ENCODE measurements around the gene RASA2.
"Not testable (repeated sequence)": the region's sequence is repeated elsewhere in the genome, so short reads cannot be mapped to it uniquely, and the experiment has no call there.

The RASA2 gene

DNA sequence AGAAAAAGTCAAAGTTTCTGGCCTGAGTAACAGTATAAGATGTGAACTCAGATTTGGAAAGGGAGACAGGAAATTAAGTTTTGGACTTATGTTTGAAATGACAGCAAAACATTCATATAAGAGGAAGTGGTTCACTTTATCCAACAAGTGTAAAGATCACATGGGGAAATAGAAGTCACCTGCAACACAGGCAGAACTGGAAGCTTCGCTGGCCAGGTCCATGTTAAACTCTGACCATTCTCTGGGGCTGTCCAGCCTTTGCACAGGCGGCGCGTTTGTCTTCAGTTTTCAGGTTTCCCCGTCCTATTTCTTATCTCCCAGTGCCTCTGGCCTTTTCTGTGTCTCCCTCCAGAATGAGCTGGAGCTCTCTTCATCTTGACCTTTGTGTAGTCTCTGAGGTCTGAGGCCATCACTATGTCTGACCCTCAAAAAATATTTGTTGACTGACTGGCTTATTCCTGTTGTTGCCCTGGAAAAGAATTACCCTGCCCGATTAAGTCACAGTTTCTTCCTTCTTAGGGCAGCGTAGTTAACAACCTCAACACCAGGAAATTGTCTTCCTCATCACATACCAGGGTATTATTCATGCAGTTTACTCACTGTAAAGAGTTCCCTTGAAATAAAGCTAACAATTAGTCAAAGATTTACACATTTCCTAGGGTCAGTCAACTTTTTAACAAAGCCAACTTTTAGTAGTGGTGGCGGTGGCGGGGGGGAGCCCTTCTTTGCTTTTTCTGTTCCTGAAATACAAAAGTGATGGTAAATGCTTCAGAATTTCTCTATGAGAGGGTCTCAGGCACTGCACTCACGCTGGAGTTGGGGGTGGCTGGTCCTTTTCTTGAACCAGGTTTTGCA, 959 bp upstream of the RASA2 start:
- H3K9me3 ChIP-seq (ENCODE audit: insufficient read depth, low read depth, low read length) = no peaks in the 10 kb centered on the region
- no peaks in the 10 kb centered on the region for H3K27me3 ChIP-seq (ENCODE audit: insufficient read depth, low read length)
- no peaks in the 10 kb centered on the region for H3K36me3 ChIP-seq (ENCODE audit: insufficient read depth, low read depth, low read length)
- H3K4me1 ChIP-seq (ENCODE audit: insufficient read depth, low read length) = peaks cover 24% of the 10 kb centered on the region
- H3K4me3 ChIP-seq (ENCODE audit: low read length) = peak overlapping the region; percentile 75
- peak overlapping the region; percentile 30 for H3K27ac ChIP-seq (ENCODE audit: low read length)
- peak overlapping the region; percentile 75; the same call in 1 of the 2 replicates for H3K9ac ChIP-seq (ENCODE audit: low read depth, low read length)

- Histone ChIP-seq H3K36me3 (ENCODE audit: insufficient read depth, low read depth, low read length) (no peaks in the 10 kb centered on the region), H3K4me3 (ENCODE audit: low read length) (peak overlapping the region; percentile 75), H3K4me1 (ENCODE audit: insufficient read depth, low read length) (peaks cover 24% of the 10 kb centered on the region), H3K9ac (ENCODE audit: low read depth, low read length) (peak overlapping the region; percentile 75; the same call in 1 of the 2 replicates), H3K27ac (ENCODE audit: low read length) (peak overlapping the region; percentile 30), H3K9me3 (ENCODE audit: insufficient read depth, low read depth, low read length) (no peaks in the 10 kb centered on the region), H3K27me3 (ENCODE audit: insufficient read depth, low read length) (no peaks in the 10 kb centered on the region)
Observed at GRCh38 chr3:141486496-141486745, 406 bp upstream of the RASA2 start.

DNA sequence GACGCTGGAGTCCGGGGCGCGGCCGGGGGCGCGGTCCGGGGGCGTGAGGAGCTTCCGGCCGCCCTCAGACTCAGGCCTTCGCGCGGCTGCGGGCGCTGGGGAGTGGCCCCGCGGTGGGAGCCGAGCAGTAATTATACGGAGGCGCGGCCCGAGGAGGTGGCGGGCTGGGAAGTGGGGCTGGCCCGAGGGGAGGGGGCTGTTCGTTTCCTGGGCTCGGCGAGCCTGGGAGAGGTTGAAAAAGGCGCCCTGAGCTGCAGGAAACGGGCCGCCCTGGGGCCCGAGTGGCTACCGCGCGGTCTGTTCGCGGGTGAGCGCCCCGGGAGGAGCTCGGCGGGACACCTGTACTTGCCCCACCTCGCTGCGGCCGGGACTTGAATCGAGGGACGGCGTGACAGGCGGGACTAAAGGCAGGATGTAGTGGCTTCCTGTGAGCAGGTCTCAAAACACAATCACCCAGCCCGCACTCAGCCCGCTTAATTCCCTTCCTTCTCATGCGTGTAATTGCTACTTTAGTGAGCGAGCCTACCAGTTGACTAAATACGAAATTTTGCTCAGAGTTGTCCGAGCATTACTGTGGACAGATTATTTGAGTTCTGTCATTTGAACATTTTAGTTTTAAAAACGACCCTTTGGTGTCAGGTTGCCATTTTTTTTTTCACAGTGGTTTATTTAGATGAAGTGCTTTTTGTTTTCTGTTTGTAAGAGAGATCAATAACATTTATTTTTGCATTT, 860 bp downstream of the RASA2 start:
- peak overlapping the region; percentile 93 for H3K4me3 ChIP-seq (ENCODE audit: low read length)
- H3K27ac ChIP-seq (ENCODE audit: low read length) = no peak overlapping the region
- no peaks in the 10 kb centered on the region for H3K9me3 ChIP-seq (ENCODE audit: insufficient read depth, low read depth, low read length)
- H3K9ac ChIP-seq (ENCODE audit: low read depth, low read length) = peak overlapping the region; percentile 82; the same call in 1 of the 2 replicates
- no peaks in the 10 kb centered on the region for H3K27me3 ChIP-seq (ENCODE audit: insufficient read depth, low read length)
- H3K4me1 ChIP-seq (ENCODE audit: insufficient read depth, low read length) = peaks cover 24% of the 10 kb centered on the region
- no peaks in the 10 kb centered on the region for H3K36me3 ChIP-seq (ENCODE audit: insufficient read depth, low read depth, low read length)

DNA sequence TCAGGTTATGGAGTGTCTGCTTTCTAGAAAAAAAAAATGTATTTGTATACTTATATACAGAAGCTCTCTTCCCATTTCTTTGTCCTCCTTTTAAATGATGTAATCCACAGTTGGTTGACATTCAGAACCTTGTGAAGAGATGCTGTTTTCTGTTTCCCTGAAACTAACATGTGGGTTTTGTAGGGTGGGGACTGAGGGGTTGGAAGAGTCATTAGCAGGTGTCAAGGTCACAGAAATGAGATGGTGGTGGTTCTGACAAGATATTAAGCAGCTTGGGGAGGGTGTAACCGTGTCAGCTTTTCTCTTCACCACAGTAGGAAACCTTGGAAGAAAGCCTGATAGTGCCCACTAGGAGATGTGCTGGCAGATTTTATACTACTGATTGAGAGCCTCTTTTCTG, 2.4 kb downstream of the RASA2 start:
- H3K27me3 ChIP-seq (ENCODE audit: insufficient read depth, low read length) = no peaks in the 10 kb centered on the region
- no peak overlapping the region for H3K9ac ChIP-seq (ENCODE audit: low read depth, low read length)
- peaks cover 24% of the 10 kb centered on the region for H3K4me1 ChIP-seq (ENCODE audit: insufficient read depth, low read length)
- H3K27ac ChIP-seq (ENCODE audit: low read length) = no peak overlapping the region
- H3K9me3 ChIP-seq (ENCODE audit: insufficient read depth, low read depth, low read length) = no peaks in the 10 kb centered on the region
- H3K36me3 ChIP-seq (ENCODE audit: insufficient read depth, low read depth, low read length) = no peaks in the 10 kb centered on the region
- H3K4me3 ChIP-seq (ENCODE audit: low read length) = no peak overlapping the region

DNA sequence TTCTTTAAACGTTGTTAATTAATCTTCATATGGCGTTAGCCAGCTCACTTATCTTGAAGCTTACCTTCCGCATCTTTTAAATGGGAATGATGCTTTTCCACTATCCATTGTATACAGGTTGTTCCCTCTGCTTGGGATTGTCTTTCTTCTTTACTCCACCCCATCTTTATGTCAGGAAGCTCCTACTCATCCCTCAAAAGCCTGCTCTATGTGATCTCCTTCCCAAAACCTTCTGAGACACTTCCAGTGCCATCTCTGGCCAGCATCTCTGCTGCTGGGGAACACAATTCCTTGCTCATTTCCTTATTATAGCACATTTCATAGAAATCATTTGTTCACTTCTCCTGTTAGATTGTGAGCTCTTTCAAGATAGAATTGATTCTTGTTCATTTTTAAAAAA, 4.3 kb downstream of the RASA2 start:
- Histone ChIP-seq H3K27ac (ENCODE audit: low read length) (no peak overlapping the region), H3K27me3 (ENCODE audit: insufficient read depth, low read length) (no peaks in the 10 kb centered on the region), H3K9ac (ENCODE audit: low read depth, low read length) (no peak overlapping the region), H3K36me3 (ENCODE audit: insufficient read depth, low read depth, low read length) (no peaks in the 10 kb centered on the region), H3K9me3 (ENCODE audit: insufficient read depth, low read depth, low read length) (no peaks in the 10 kb centered on the region), H3K4me1 (ENCODE audit: insufficient read depth, low read length) (peaks cover 16% of the 10 kb centered on the region), H3K4me3 (ENCODE audit: low read length) (no peak overlapping the region)

GRCh38 chr3:141491929-141492328, 5.1 kb downstream of the RASA2 start:
- Histone ChIP-seq H3K27ac (ENCODE audit: low read length) (no peak overlapping the region), H3K27me3 (ENCODE audit: insufficient read depth, low read length) (no peaks in the 10 kb centered on the region), H3K9me3 (ENCODE audit: insufficient read depth, low read depth, low read length) (no peaks in the 10 kb centered on the region), H3K36me3 (ENCODE audit: insufficient read depth, low read depth, low read length) (no peaks in the 10 kb centered on the region), H3K9ac (ENCODE audit: low read depth, low read length) (no peak overlapping the region), H3K4me1 (ENCODE audit: insufficient read depth, low read length) (peaks cover 14% of the 10 kb centered on the region), H3K4me3 (ENCODE audit: low read length) (no peak overlapping the region)

DNA sequence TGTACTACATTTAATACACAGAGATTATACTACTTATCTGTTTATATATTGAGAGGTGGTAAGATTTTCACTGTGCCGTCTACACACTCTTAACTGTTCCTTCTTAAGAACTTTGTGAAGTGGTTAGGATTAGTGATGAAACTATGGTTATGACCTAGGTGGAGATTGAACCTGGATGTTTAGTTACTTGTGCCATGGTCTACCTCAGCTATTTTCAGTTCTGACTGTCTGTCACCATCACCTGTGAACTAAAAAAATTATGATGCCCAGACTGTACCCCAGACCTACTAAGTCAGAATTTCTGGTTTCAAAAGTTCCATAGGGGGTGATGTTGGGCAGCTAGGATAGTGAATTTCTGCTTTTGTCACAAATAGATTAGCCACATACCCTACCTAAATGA, 6.4 kb downstream of the RASA2 start:
- Histone ChIP-seq H3K9me3 (ENCODE audit: insufficient read depth, low read depth, low read length) (no peaks in the 10 kb centered on the region), H3K4me1 (ENCODE audit: insufficient read depth, low read length) (peaks cover 14% of the 10 kb centered on the region), H3K27me3 (ENCODE audit: insufficient read depth, low read length) (no peaks in the 10 kb centered on the region), H3K4me3 (ENCODE audit: low read length) (no peak overlapping the region), H3K36me3 (ENCODE audit: insufficient read depth, low read depth, low read length) (no peaks in the 10 kb centered on the region), H3K9ac (ENCODE audit: low read depth, low read length) (no peak overlapping the region), H3K27ac (ENCODE audit: low read length) (no peak overlapping the region)

- not testable (repeated sequence) for H3K4me3 ChIP-seq (ENCODE audit: low read length); H3K27ac ChIP-seq (ENCODE audit: low read length); H3K4me1 ChIP-seq (ENCODE audit: insufficient read depth, low read length); H3K9ac ChIP-seq (ENCODE audit: low read depth, low read length); H3K36me3 ChIP-seq (ENCODE audit: insufficient read depth, low read depth, low read length); H3K27me3 ChIP-seq (ENCODE audit: insufficient read depth, low read length); H3K9me3 ChIP-seq (ENCODE audit: insufficient read depth, low read depth, low read length)
Observed at GRCh38 chr3:141497589-141497988, 10.8 kb downstream of the RASA2 start.

DNA sequence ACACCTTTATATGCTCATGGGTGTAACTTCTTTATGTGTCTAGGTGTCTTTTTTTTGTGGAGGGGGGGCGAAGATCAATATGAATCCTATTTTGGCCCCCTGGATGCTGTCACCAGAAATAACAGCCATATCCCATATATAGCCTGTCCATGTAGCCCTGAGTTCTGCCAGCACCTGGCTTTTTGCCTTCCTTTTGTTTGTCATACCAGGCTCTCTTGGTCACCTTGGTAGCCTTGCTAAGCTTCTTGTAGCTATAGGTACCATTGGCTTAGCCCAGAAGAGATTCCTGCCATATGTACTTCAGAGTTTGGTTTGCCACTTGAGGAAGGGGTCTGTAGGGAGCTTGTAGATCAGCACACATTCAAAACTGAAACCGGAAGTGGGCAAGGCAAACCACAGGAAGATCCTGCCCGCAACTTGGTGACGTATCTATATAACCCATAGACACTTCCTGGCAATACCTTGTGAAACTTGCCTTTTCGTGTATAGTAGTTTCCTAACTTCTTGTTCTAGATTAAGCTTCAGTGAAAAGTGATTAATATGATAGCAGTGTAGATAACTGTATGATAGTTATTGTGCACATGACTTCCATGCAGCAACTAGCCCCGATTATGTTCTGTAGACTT, 11.9 kb downstream of the RASA2 start:
- no peaks in the 10 kb centered on the region for H3K4me1 ChIP-seq (ENCODE audit: insufficient read depth, low read length)
- H3K27me3 ChIP-seq (ENCODE audit: insufficient read depth, low read length) = no peaks in the 10 kb centered on the region
- no peak overlapping the region for H3K4me3 ChIP-seq (ENCODE audit: low read length)
- no peaks in the 10 kb centered on the region for H3K36me3 ChIP-seq (ENCODE audit: insufficient read depth, low read depth, low read length)
- no peak overlapping the region for H3K9ac ChIP-seq (ENCODE audit: low read depth, low read length)
- H3K27ac ChIP-seq (ENCODE audit: low read length) = no peak overlapping the region
- no peaks in the 10 kb centered on the region for H3K9me3 ChIP-seq (ENCODE audit: insufficient read depth, low read depth, low read length)

DNA sequence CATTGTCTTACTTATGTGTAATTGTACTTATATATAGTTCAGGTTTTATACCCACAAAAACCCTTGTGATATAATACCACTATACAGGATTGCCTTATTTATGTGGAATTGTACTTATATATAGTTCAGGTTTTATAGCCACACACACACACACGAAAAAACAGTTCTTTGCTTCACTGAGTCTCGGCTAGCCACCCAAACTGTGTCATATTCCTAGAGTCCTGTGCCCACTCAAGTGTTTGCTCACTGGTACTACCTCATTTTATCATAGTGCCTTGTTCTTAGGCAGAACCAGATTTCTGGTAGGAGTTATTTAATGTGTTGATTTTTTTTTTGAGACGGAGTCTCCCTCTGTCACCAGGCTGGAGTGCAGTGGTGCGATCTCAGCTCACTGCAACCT, 12.5 kb downstream of the RASA2 start:
- H3K4me1 ChIP-seq (ENCODE audit: insufficient read depth, low read length) = no peaks in the 10 kb centered on the region
- no peaks in the 10 kb centered on the region for H3K36me3 ChIP-seq (ENCODE audit: insufficient read depth, low read depth, low read length)
- no peaks in the 10 kb centered on the region for H3K27me3 ChIP-seq (ENCODE audit: insufficient read depth, low read length)
- no peaks in the 10 kb centered on the region for H3K9me3 ChIP-seq (ENCODE audit: insufficient read depth, low read depth, low read length)
- H3K9ac ChIP-seq (ENCODE audit: low read depth, low read length) = no peak overlapping the region
- H3K27ac ChIP-seq (ENCODE audit: low read length) = no peak overlapping the region
- H3K4me3 ChIP-seq (ENCODE audit: low read length) = no peak overlapping the region

DNA sequence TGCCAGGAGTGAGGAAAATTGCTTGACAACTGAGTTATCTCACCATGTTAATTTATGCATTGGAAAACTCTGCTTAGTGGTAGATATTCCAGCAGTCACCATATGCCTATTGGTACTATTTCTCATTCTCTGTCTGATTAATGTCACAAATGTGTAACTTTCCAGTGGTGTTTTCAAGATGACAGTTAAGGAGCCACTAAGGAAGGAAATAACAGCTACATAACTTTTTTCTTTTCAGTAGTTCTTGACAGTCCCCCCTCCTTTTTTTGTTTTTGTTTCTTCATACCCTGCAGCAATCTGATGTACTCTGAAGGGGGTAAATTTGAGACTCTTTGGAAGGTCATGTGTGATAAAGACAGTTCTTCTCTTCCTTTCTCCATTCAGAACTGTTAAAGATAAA, 13.1 kb downstream of the RASA2 start:
- Histone ChIP-seq H3K4me3 (ENCODE audit: low read length) (no peak overlapping the region), H3K27me3 (ENCODE audit: insufficient read depth, low read length) (no peaks in the 10 kb centered on the region), H3K27ac (ENCODE audit: low read length) (no peak overlapping the region), H3K9me3 (ENCODE audit: insufficient read depth, low read depth, low read length) (no peaks in the 10 kb centered on the region), H3K9ac (ENCODE audit: low read depth, low read length) (no peak overlapping the region), H3K4me1 (ENCODE audit: insufficient read depth, low read length) (no peaks in the 10 kb centered on the region), H3K36me3 (ENCODE audit: insufficient read depth, low read depth, low read length) (no peaks in the 10 kb centered on the region)

- H3K4me1 ChIP-seq (ENCODE audit: insufficient read depth, low read length) = no peaks in the 10 kb centered on the region
- no peaks in the 10 kb centered on the region for H3K27me3 ChIP-seq (ENCODE audit: insufficient read depth, low read length)
- no peaks in the 10 kb centered on the region for H3K36me3 ChIP-seq (ENCODE audit: insufficient read depth, low read depth, low read length)
- no peaks in the 10 kb centered on the region for H3K9me3 ChIP-seq (ENCODE audit: insufficient read depth, low read depth, low read length)
- no peak overlapping the region for H3K4me3 ChIP-seq (ENCODE audit: low read length)
- no peak overlapping the region for H3K9ac ChIP-seq (ENCODE audit: low read depth, low read length)
- no peak overlapping the region for H3K27ac ChIP-seq (ENCODE audit: low read length)
Observed at GRCh38 chr3:141500397-141500796, 13.6 kb downstream of the RASA2 start.
